Measurements from ENCODE around the gene ZNF575.

- TF ChIP-seq CTCF (IDR thresholded peaks at IDR 0.05; ENCODE audit: poor library complexity), result no peak
- no peak for TF ChIP-seq EZH2 (IDR thresholded peaks at IDR 0.05; ENCODE audit: borderline replicate concordance)
- no peak for TF ChIP-seq EZH2phosphoT487 (IDR thresholded peaks at IDR 0.05; ENCODE audit: low read depth, severe bottlenecking, unreplicated experiment)
Measured at GRCh38 chr19:43561139-43561970, 28.4 kb downstream of the ZNF575 start.
